HepG2 (cell line): ENCODE results near the gene TBC1D22A. TPM values are rescaled to one million over a fixed set of nuclear protein-coding genes. Genes with fewer than 3 reads are reported as not detected.

Experiments used
- ATAC-seq: fragments of 200-7000 bp; cut with Tn5 transposase; 3 replicates; pipeline ENCODE4 v1.9.1; 2020; ENCODE audit warnings: mild to moderate bottlenecking, moderate library complexity
- BruUV-seq: library from RNA; stranded (reverse); fragments of 400-500 nt; replicated peaks from 2 replicates; lab custom pipeline; 2021; lab: Mats Ljungman, UMichigan
- CTCF ChIA-PET: fragments of 300-600 bp; formaldehyde crosslinking; extraction: SDS; loops from one replicate; lab custom pipeline; 2021; ENCODE audit warnings: low total read pairs, inconsistent platforms, low intra/inter-chr PET ratio; lab: Yijun Ruan, JAX
- POLR2A ChIA-PET: fragments of 350-600 bp; sonication (Branson Sonifier 250); formaldehyde crosslinking; loops from one replicate; lab custom pipeline; 2020; ENCODE audit warnings: antibody characterized with exemption, inconsistent platforms; lab: Yijun Ruan, JAX
- DNase-seq: peaks from one replicate; pipeline ENCODE4 v3.0.0-alpha.2; 2015; ENCODE audit warnings: low spot score
- FAIRE-seq: peaks from 3 replicates; lab custom pipeline; 2011; peaks lifted over from hg19 to GRCh38; lab: Jason Lieb, UNC
- H2AFZ ChIP-seq: one replicate; pipeline ENCODE4 v1.6.1; 2011; ENCODE audit warnings: low read length, inconsistent platforms
- H3K27ac ChIP-seq: fragments of 300-600 bp; 3 replicates; pipeline ENCODE4 v1.8.0; 2011; ENCODE audit warnings: mixed run types, mild to moderate bottlenecking, mixed read lengths, low read length, inconsistent platforms; ENCODE audit not compliant: insufficient read depth; ENCODE audit errors: extremely low read length
- H3K27me3 ChIP-seq, 2 experiments: fragments of 200-600 bp in 1 of 2; 2 replicates in 1 of 2; 3 replicates in 1 of 2; pipeline versions ENCODE4 v1.6.0 to v1.8.0; 2011; ENCODE audit warnings: low read length in 2 of 2, mild to moderate bottlenecking in 2 of 2, moderate library complexity in 2 of 2, inconsistent platforms in 1 of 2; ENCODE audit not compliant: insufficient read depth in 2 of 2, control insufficient read depth in 1 of 2
- H3K36me3 ChIP-seq, 2 experiments: fragments of 200-600 bp in 1 of 2; replicated peaks in 1 of 2; 2 replicates in 1 of 2; 3 replicates in 1 of 2; pipeline versions ENCODE4 v1.5.1 to v1.8.0; 2011; ENCODE audit warnings: low read length in 2 of 2, inconsistent platforms in 1 of 2; ENCODE audit not compliant: insufficient read depth in 2 of 2, control insufficient read depth in 1 of 2
- H3K4me1 ChIP-seq: 2 replicates; pipeline ENCODE4 v1.5.1; 2012; ENCODE audit warnings: low read length, inconsistent platforms; ENCODE audit not compliant: insufficient read depth
- H3K4me2 ChIP-seq: 2 replicates; pipeline ENCODE4 v1.6.0; 2011; ENCODE audit warnings: low read depth, low read length, inconsistent platforms
- H3K4me3 ChIP-seq, 3 experiments: fragments of 200-600 bp in 1 of 3; sonication (generic), shearing (Covaris generic) in 1 of 3; replicated peaks in 1 of 3; 2 replicates each; pipeline ENCODE4 v1.5.1; 2011 to 2016; ENCODE audit warnings: low read length in 3 of 3, inconsistent platforms in 2 of 3, low read depth in 2 of 3, mild to moderate bottlenecking in 2 of 3, control low read depth in 1 of 3, mixed read lengths in 1 of 3; ENCODE audit not compliant: insufficient read depth in 1 of 3
- H3K79me2 ChIP-seq: one replicate; pipeline ENCODE4 v1.6.1; 2011; ENCODE audit warnings: low read length, inconsistent platforms; ENCODE audit not compliant: insufficient read depth
- H3K9ac ChIP-seq: 2 replicates; pipeline ENCODE4 v1.6.0; 2011; ENCODE audit warnings: mild to moderate bottlenecking, low read depth, low read length, inconsistent platforms; ENCODE audit not compliant: insufficient read depth
- H3K9me3 ChIP-seq: 2 replicates; pipeline ENCODE4 v1.5.1; 2012; ENCODE audit warnings: mild to moderate bottlenecking, low read length
- H4K20me1 ChIP-seq: 2 replicates; pipeline ENCODE4 v1.6.0; 2011; ENCODE audit warnings: inconsistent platforms, mild to moderate bottlenecking, low read length, moderate library complexity; ENCODE audit not compliant: insufficient read depth
- CCAR2 ChIP-seq: fragments of 200-400 bp; formaldehyde crosslinking; optimal IDR thresholded peaks from 2 replicates; pipeline ENCODE3; 2018; ENCODE audit warnings: low read depth, mild to moderate bottlenecking, low read length, moderate library complexity
- E2F1 ChIP-seq: sonication (generic); formaldehyde crosslinking; IDR thresholded peaks from 2 replicates; pipeline ENCODE4 v1.5.0; 2020; ENCODE audit warnings: missing genetic modification reagents
- JUND ChIP-seq: sonication (generic); formaldehyde crosslinking; IDR thresholded peaks from 2 replicates; pipeline ENCODE4 v1.8.0; 2022; ENCODE audit warnings: mild to moderate bottlenecking, missing genetic modification reagents
- NRL ChIP-seq: sonication (generic); formaldehyde crosslinking; IDR thresholded peaks from 2 replicates; pipeline ENCODE4 v1.5.0; 2020; ENCODE audit warnings: missing genetic modification reagents, mild to moderate bottlenecking, moderate library complexity, borderline replicate concordance
- ZBTB34 ChIP-seq: sonication (generic); formaldehyde crosslinking; IDR thresholded peaks from 2 replicates; pipeline ENCODE4 v1.8.0; 2022; ENCODE audit warnings: mild to moderate bottlenecking, missing genetic modification reagents
- WGBS: methylation state at CpG from one replicate; pipeline ENCODE4 v1.1.6; 2017; ENCODE audit warnings: low lambda C conversion rate; 5-methylcytosine and 5-hydroxymethylcytosine counted together
- in situ Hi-C: cut with HindIII; loops from 2 replicates; pipeline ENCODE4 v1.10.0; 2017; ENCODE audit warnings: low pct_unique_long_range_greater_than_20kb; ENCODE audit not compliant: extremely low pct_ligation_motif_present
- intact Hi-C: fragments of 100-400 bp; cut with micrococcal nuclease; formaldehyde crosslinking; loops from one replicate; pipeline ENCODE4 v1.10.0; 2022; ENCODE audit not compliant: unreplicated experiment
- polyA plus RNA-seq, 8 experiments: library from polyadenylated mRNA; depleted of rRNA in 3 of 8; stranded (reverse) in 7 of 8; unstranded in 1 of 8; fragments of >200 nt; fragmentation: Illumina TruSeq in 4 of 8; extraction: Trizol in 4 of 8; gene quantifications; 2 replicates each; pipeline versions ENCODE4 v1.2.1 to v1.2.3, GENCODE V29; 2011 to 2016; ENCODE audit warnings: low read depth in 4 of 8, missing spikeins in 1 of 8, mixed read lengths in 1 of 8; ENCODE audit not compliant: insufficient read depth in 1 of 8
- total RNA-seq, 5 experiments: library from RNA; depleted of rRNA; stranded (reverse); fragments of >200 nt; fragmentation: Illumina TruSeq; extraction: Trizol; gene quantifications; 2 replicates each; pipeline ENCODE4 v1.2.3, GENCODE V29; 2016; ENCODE audit warnings: low read depth in 1 of 5
- TF ChIP-seq, protein P1 (sequence below): sonication (generic); formaldehyde crosslinking; IDR thresholded peaks from 2 replicates; pipeline ENCODE4 v1.5.1; 2020; ENCODE audit warnings: mild to moderate bottlenecking, missing genetic modification reagents, moderate library complexity

TBC1D22A gene
- total and polyA plus RNA-seq, 2 of the 13 experiments (the other 11 are each of a cell fraction or from before 2014, with no cell fraction given) = 17.3 to 18.0 TPM

DNA sequence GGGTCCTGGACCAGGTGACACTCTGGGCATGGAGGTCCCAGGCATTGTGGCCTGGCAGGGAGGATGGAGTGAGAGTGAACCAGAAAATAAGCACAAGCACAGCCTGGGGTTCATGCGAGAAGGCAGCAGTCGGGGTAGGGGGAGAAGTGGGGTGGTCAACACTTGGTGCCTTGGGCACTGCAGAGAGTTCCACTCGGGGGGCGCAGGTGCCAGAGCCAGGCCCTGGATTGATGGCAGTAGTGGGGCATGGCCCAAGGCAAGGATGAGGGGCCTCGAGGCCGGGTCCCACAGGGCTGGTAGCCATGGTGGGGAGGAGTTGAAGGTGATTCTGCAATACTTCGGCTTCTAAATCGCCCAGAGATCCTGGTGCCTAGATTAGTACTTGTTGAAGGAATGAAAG is 372.9 kb downstream of the TBC1D22A start:
- BruUV-seq = no TSS peak
- Histone ChIP-seq H3K79me2 (no peaks in the 10 kb centered on the region), H3K4me2 (no peak overlapping the region), H3K4me3 (no peak overlapping the region), H4K20me1 (no peaks in the 10 kb centered on the region), H3K36me3 (no peaks in the 10 kb centered on the region; a peak in 1 of 5 replicates), H3K27me3 (no peaks in the 10 kb centered on the region), H3K9ac (no peak overlapping the region), H2AFZ (no peak overlapping the region), H3K27ac (no peak overlapping the region), H3K4me1 (no peaks in the 10 kb centered on the region), H3K9me3 (no peaks in the 10 kb centered on the region)
- no peak for ATAC-seq
- no peak for FAIRE-seq
- no peak for DNase-seq
- CTCF ChIA-PET = no interaction called here
- TF ChIP-seq E2F1 (CRISPR knock-in tag) (no peak), NRL (CRISPR knock-in tag) (no peak), JUND (CRISPR knock-in tag) (no peak), CCAR2 (no peak), ZBTB34 (CRISPR knock-in tag) (no peak)
- TF ChIP-seq, protein P1, sequence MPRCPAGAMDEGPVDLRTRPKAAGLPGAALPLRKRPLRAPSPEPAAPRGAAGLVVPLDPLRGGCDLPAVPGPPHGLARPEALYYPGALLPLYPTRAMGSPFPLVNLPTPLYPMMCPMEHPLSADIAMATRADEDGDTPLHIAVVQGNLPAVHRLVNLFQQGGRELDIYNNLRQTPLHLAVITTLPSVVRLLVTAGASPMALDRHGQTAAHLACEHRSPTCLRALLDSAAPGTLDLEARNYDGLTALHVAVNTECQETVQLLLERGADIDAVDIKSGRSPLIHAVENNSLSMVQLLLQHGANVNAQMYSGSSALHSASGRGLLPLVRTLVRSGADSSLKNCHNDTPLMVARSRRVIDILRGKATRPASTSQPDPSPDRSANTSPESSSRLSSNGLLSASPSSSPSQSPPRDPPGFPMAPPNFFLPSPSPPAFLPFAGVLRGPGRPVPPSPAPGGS = no peak
- 92% methylated on average over 7 of the region's 8 CpGs for WGBS
- POLR2A ChIA-PET = no interaction called here
- intact Hi-C loops = no loop called here
- in situ Hi-C loops = no loop called here
